Panc1 (cell line): ENCODE results near the gene RFX2.

ENCODE experiments used
- TF ChIP-seq, protein P1 (sequence below), 2 experiments: IDR thresholded peaks; 2 replicates each; pipeline ENCODE4 v1.6.1; 2011 to 2012; ENCODE audit warnings: low read depth in 2 of 2, control low read depth in 1 of 2, low read length in 1 of 2, mild to moderate bottlenecking in 1 of 2, moderate library complexity in 1 of 2; ENCODE audit not compliant: insufficient read depth in 1 of 2
- TF ChIP-seq, protein P2 (sequence below): fragments of 450-650 bp; IDR thresholded peaks from 2 replicates; pipeline ENCODE4 v1.5.1; 2017; ENCODE audit warnings: mild to moderate bottlenecking

DNA sequence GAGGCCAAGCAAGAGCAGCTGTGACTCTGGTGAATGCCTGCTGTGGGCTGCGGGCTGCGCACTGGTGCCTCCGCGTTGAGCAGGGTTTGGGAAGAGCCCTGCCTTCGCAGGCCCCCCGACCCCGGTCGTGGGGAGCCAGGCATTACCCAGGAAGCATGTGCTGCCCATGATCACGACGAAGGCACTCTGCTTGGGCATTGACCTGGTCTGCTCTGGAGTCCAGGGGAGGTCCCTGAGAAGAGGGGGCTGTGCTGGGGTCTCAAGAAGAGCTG, 151.5 kb downstream of the RFX2 start:
- TF ChIP-seq, protein P1, sequence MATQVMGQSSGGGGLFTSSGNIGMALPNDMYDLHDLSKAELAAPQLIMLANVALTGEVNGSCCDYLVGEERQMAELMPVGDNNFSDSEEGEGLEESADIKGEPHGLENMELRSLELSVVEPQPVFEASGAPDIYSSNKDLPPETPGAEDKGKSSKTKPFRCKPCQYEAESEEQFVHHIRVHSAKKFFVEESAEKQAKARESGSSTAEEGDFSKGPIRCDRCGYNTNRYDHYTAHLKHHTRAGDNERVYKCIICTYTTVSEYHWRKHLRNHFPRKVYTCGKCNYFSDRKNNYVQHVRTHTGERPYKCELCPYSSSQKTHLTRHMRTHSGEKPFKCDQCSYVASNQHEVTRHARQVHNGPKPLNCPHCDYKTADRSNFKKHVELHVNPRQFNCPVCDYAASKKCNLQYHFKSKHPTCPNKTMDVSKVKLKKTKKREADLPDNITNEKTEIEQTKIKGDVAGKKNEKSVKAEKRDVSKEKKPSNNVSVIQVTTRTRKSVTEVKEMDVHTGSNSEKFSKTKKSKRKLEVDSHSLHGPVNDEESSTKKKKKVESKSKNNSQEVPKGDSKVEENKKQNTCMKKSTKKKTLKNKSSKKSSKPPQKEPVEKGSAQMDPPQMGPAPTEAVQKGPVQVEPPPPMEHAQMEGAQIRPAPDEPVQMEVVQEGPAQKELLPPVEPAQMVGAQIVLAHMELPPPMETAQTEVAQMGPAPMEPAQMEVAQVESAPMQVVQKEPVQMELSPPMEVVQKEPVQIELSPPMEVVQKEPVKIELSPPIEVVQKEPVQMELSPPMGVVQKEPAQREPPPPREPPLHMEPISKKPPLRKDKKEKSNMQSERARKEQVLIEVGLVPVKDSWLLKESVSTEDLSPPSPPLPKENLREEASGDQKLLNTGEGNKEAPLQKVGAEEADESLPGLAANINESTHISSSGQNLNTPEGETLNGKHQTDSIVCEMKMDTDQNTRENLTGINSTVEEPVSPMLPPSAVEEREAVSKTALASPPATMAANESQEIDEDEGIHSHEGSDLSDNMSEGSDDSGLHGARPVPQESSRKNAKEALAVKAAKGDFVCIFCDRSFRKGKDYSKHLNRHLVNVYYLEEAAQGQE (IDR thresholded peaks at IDR 0.05; ENCODE audit: insufficient read depth in 1 of 2, low read depth in 2 of 2, low read length in 1 of 2), result no peak
- TF ChIP-seq, protein P2, sequence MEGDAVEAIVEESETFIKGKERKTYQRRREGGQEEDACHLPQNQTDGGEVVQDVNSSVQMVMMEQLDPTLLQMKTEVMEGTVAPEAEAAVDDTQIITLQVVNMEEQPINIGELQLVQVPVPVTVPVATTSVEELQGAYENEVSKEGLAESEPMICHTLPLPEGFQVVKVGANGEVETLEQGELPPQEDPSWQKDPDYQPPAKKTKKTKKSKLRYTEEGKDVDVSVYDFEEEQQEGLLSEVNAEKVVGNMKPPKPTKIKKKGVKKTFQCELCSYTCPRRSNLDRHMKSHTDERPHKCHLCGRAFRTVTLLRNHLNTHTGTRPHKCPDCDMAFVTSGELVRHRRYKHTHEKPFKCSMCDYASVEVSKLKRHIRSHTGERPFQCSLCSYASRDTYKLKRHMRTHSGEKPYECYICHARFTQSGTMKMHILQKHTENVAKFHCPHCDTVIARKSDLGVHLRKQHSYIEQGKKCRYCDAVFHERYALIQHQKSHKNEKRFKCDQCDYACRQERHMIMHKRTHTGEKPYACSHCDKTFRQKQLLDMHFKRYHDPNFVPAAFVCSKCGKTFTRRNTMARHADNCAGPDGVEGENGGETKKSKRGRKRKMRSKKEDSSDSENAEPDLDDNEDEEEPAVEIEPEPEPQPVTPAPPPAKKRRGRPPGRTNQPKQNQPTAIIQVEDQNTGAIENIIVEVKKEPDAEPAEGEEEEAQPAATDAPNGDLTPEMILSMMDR, result no peak
